ENCODE data around the gene EML4.

EML4 gene

GRCh38 chr2:42138163-42139015, 30.8 kb upstream of the EML4 start:
- no peaks in the 10 kb centered on the region for H3K27me3 ChIP-seq (ENCODE audit: control insufficient read depth in 1 of 2, insufficient read depth in 2 of 2, low read length in 2 of 2)
- H3K9me3 ChIP-seq (ENCODE audit: control insufficient read depth in 1 of 2, low read length in 2 of 2): no peaks in the 10 kb centered on the region
- H3K4me3 ChIP-seq (ENCODE audit: low read depth in 1 of 2, low read length in 2 of 2): no peak overlapping the region
- no peak overlapping the region for H3K9ac ChIP-seq (ENCODE audit: low read depth in 1 of 2, low read length in 2 of 2)
- H3K4me1 ChIP-seq (ENCODE audit: control insufficient read depth in 1 of 2, insufficient read depth in 2 of 2, low read length in 2 of 2): peaks cover 26 to 40% of the 10 kb centered on the region in 2 donors
- H3K27ac ChIP-seq (ENCODE audit: low read depth, low read length): no peak overlapping the region
- H3K36me3 ChIP-seq (ENCODE audit: control insufficient read depth in 1 of 2, insufficient read depth in 2 of 2, low read length in 2 of 2): no peaks in the 10 kb centered on the region

- Histone ChIP-seq H3K27ac (ENCODE audit: low read depth, low read length) (no peak overlapping the region), H3K4me1 (ENCODE audit: control insufficient read depth in 1 of 2, insufficient read depth in 2 of 2, low read length in 2 of 2) (peaks cover 23 to 37% of the 10 kb centered on the region in 2 donors)
These were observed 30.1 kb upstream of the EML4 start for GRCh38 chr2:42139101-42139500.

GRCh38 chr2:42140496-42140895, 28.7 kb upstream of the EML4 start:
- no peaks in the 10 kb centered on the region for H3K36me3 ChIP-seq (ENCODE audit: control insufficient read depth in 1 of 2, insufficient read depth in 2 of 2, low read length in 2 of 2)

More at GRCh38 chr2:42139101-42139500, 30.1 kb upstream of the EML4 start:
- Histone ChIP-seq H3K4me3 (ENCODE audit: low read depth in 1 of 2, low read length in 2 of 2) (no peak overlapping the region), H3K36me3 (ENCODE audit: control insufficient read depth in 1 of 2, insufficient read depth in 2 of 2, low read length in 2 of 2) (no peaks in the 10 kb centered on the region), H3K9me3 (ENCODE audit: control insufficient read depth in 1 of 2, low read length in 2 of 2) (no peaks in the 10 kb centered on the region), H3K27me3 (ENCODE audit: control insufficient read depth in 1 of 2, insufficient read depth in 2 of 2, low read length in 2 of 2) (no peaks in the 10 kb centered on the region), H3K9ac (ENCODE audit: low read depth in 1 of 2, low read length in 2 of 2) (no peak overlapping the region)

GRCh38 chr2:42141687-42142546, 27.2 kb upstream of the EML4 start:
- Histone ChIP-seq H3K27ac (ENCODE audit: low read depth, low read length) (no peak overlapping the region), H3K4me3 (ENCODE audit: low read depth in 1 of 2, low read length in 2 of 2) (peak overlapping the region; percentile 48 to 54)

More at GRCh38 chr2:42140496-42140895, 28.7 kb upstream of the EML4 start:
- Histone ChIP-seq H3K4me3 (ENCODE audit: low read depth in 1 of 2, low read length in 2 of 2) (no peak overlapping the region), H3K4me1 (ENCODE audit: control insufficient read depth in 1 of 2, insufficient read depth in 2 of 2, low read length in 2 of 2) (peaks cover 23 to 37% of the 10 kb centered on the region in 2 donors), H3K27ac (ENCODE audit: low read depth, low read length) (no peak overlapping the region), H3K27me3 (ENCODE audit: control insufficient read depth in 1 of 2, insufficient read depth in 2 of 2, low read length in 2 of 2) (no peaks in the 10 kb centered on the region), H3K9ac (ENCODE audit: low read depth in 1 of 2, low read length in 2 of 2) (no peak overlapping the region), H3K9me3 (ENCODE audit: control insufficient read depth in 1 of 2, low read length in 2 of 2) (no peaks in the 10 kb centered on the region)

GRCh38 chr2:42142547-42143184, 26.5 kb upstream of the EML4 start:
- Histone ChIP-seq H3K27ac (ENCODE audit: low read depth, low read length) (no peak overlapping the region), H3K4me3 (ENCODE audit: low read depth in 1 of 2, low read length in 2 of 2) (no peak overlapping the region)

More at GRCh38 chr2:42141687-42142546, 27.2 kb upstream of the EML4 start:
- no peaks in the 10 kb centered on the region for H3K36me3 ChIP-seq (ENCODE audit: control insufficient read depth in 1 of 2, insufficient read depth in 2 of 2, low read length in 2 of 2)
- no peaks in the 10 kb centered on the region for H3K9me3 ChIP-seq (ENCODE audit: control insufficient read depth in 1 of 2, low read length in 2 of 2)
- H3K9ac ChIP-seq (ENCODE audit: low read depth in 1 of 2, low read length in 2 of 2): peak overlapping the region in 1 of 2 donors; percentile 54
- peaks cover 23 to 33% of the 10 kb centered on the region in 2 donors for H3K4me1 ChIP-seq (ENCODE audit: control insufficient read depth in 1 of 2, insufficient read depth in 2 of 2, low read length in 2 of 2)
- H3K27me3 ChIP-seq (ENCODE audit: control insufficient read depth in 1 of 2, insufficient read depth in 2 of 2, low read length in 2 of 2): no peaks in the 10 kb centered on the region

GRCh38 chr2:42147641-42148274, 21.4 kb upstream of the EML4 start:
- no peak overlapping the region for H3K4me3 ChIP-seq (ENCODE audit: low read depth in 1 of 2, low read length in 2 of 2)
- no peaks in the 10 kb centered on the region for H3K4me1 ChIP-seq (ENCODE audit: control insufficient read depth in 1 of 2, insufficient read depth in 2 of 2, low read length in 2 of 2)
- no peaks in the 10 kb centered on the region for H3K27me3 ChIP-seq (ENCODE audit: control insufficient read depth in 1 of 2, insufficient read depth in 2 of 2, low read length in 2 of 2)
- no peak overlapping the region for H3K27ac ChIP-seq (ENCODE audit: low read depth, low read length)
- H3K36me3 ChIP-seq (ENCODE audit: control insufficient read depth in 1 of 2, insufficient read depth in 2 of 2, low read length in 2 of 2): no peaks in the 10 kb centered on the region
- H3K9me3 ChIP-seq (ENCODE audit: control insufficient read depth in 1 of 2, low read length in 2 of 2): peaks cover 0 to 4% of the 10 kb centered on the region in 2 donors
- no peak overlapping the region for H3K9ac ChIP-seq (ENCODE audit: low read depth in 1 of 2, low read length in 2 of 2)

More at GRCh38 chr2:42142547-42143184, 26.5 kb upstream of the EML4 start:
- H3K36me3 ChIP-seq (ENCODE audit: control insufficient read depth in 1 of 2, insufficient read depth in 2 of 2, low read length in 2 of 2): no peaks in the 10 kb centered on the region
- H3K9ac ChIP-seq (ENCODE audit: low read depth in 1 of 2, low read length in 2 of 2): no peak overlapping the region
- H3K9me3 ChIP-seq (ENCODE audit: control insufficient read depth in 1 of 2, low read length in 2 of 2): no peaks in the 10 kb centered on the region
- H3K27me3 ChIP-seq (ENCODE audit: control insufficient read depth in 1 of 2, insufficient read depth in 2 of 2, low read length in 2 of 2): no peaks in the 10 kb centered on the region
- H3K4me1 ChIP-seq (ENCODE audit: control insufficient read depth in 1 of 2, insufficient read depth in 2 of 2, low read length in 2 of 2): peaks cover 23 to 30% of the 10 kb centered on the region in 2 donors

GRCh38 chr2:42150159-42150558, 19.0 kb upstream of the EML4 start:
- H3K27ac ChIP-seq (ENCODE audit: low read depth, low read length): no peak overlapping the region
- no peaks in the 10 kb centered on the region for H3K4me1 ChIP-seq (ENCODE audit: control insufficient read depth in 1 of 2, insufficient read depth in 2 of 2, low read length in 2 of 2)
- no peak overlapping the region for H3K9ac ChIP-seq (ENCODE audit: low read depth in 1 of 2, low read length in 2 of 2)
- H3K27me3 ChIP-seq (ENCODE audit: control insufficient read depth in 1 of 2, insufficient read depth in 2 of 2, low read length in 2 of 2): no peaks in the 10 kb centered on the region
- no peak overlapping the region for H3K4me3 ChIP-seq (ENCODE audit: low read depth in 1 of 2, low read length in 2 of 2)
- no peaks in the 10 kb centered on the region for H3K36me3 ChIP-seq (ENCODE audit: control insufficient read depth in 1 of 2, insufficient read depth in 2 of 2, low read length in 2 of 2)
- H3K9me3 ChIP-seq (ENCODE audit: control insufficient read depth in 1 of 2, low read length in 2 of 2): peaks cover 0 to 4% of the 10 kb centered on the region in 2 donors

- no peak overlapping the region for H3K27ac ChIP-seq (ENCODE audit: low read depth, low read length)
- H3K27me3 ChIP-seq (ENCODE audit: control insufficient read depth in 1 of 2, insufficient read depth in 2 of 2, low read length in 2 of 2): no peaks in the 10 kb centered on the region
- H3K4me3 ChIP-seq (ENCODE audit: low read depth in 1 of 2, low read length in 2 of 2): no peak overlapping the region
- peaks cover 0 to under 1% of the 10 kb centered on the region in 2 donors for H3K9me3 ChIP-seq (ENCODE audit: control insufficient read depth in 1 of 2, low read length in 2 of 2)
- no peak overlapping the region for H3K9ac ChIP-seq (ENCODE audit: low read depth in 1 of 2, low read length in 2 of 2)
- no peaks in the 10 kb centered on the region for H3K4me1 ChIP-seq (ENCODE audit: control insufficient read depth in 1 of 2, insufficient read depth in 2 of 2, low read length in 2 of 2)
- H3K36me3 ChIP-seq (ENCODE audit: control insufficient read depth in 1 of 2, insufficient read depth in 2 of 2, low read length in 2 of 2): no peaks in the 10 kb centered on the region
These were observed 15.1 kb upstream of the EML4 start for GRCh38 chr2:42153944-42154581.

GRCh38 chr2:42156721-42157120, 12.4 kb upstream of the EML4 start:
- no peak overlapping the region for H3K4me3 ChIP-seq (ENCODE audit: low read depth in 1 of 2, low read length in 2 of 2)
- no peaks in the 10 kb centered on the region for H3K36me3 ChIP-seq (ENCODE audit: control insufficient read depth in 1 of 2, insufficient read depth in 2 of 2, low read length in 2 of 2)
- H3K27ac ChIP-seq (ENCODE audit: low read depth, low read length): no peak overlapping the region

More at GRCh38 chr2:42156721-42157120, 12.4 kb upstream of the EML4 start:
- Histone ChIP-seq H3K9ac (ENCODE audit: low read depth in 1 of 2, low read length in 2 of 2) (no peak overlapping the region), H3K9me3 (ENCODE audit: control insufficient read depth in 1 of 2, low read length in 2 of 2) (no peaks in the 10 kb centered on the region), H3K4me1 (ENCODE audit: control insufficient read depth in 1 of 2, insufficient read depth in 2 of 2, low read length in 2 of 2) (no peaks in the 10 kb centered on the region), H3K27me3 (ENCODE audit: control insufficient read depth in 1 of 2, insufficient read depth in 2 of 2, low read length in 2 of 2) (no peaks in the 10 kb centered on the region)
